ENCODE results near the gene LETM1.

LETM1 gene

GRCh38 chr4:1822568-1823544, 33.1 kb downstream of the LETM1 start:
- no peak for DNase-seq

- no peak for DNase-seq
These were observed 34.0 kb downstream of the LETM1 start for GRCh38 chr4:1821679-1822567.

GRCh38 chr4:1819816-1820215, 36.1 kb downstream of the LETM1 start:
- no peak for DNase-seq

- no peak for DNase-seq
These were observed 36.7 kb downstream of the LETM1 start for GRCh38 chr4:1819284-1819683.

GRCh38 chr4:1815997-1816860, 39.7 kb downstream of the LETM1 start:
- DNase-seq: no peak

GRCh38 chr4:1815096-1815996, 40.6 kb downstream of the LETM1 start:
- DNase-seq: no peak

- no peak for DNase-seq
These were observed 41.5 kb downstream of the LETM1 start for GRCh38 chr4:1814453-1814852.

- no peak for DNase-seq
These were observed 42.0 kb downstream of the LETM1 start for GRCh38 chr4:1813915-1814314.

- no peak for DNase-seq
These were observed 42.7 kb downstream of the LETM1 start for GRCh38 chr4:1813231-1813630.

GRCh38 chr4:1812720-1813119, 43.2 kb downstream of the LETM1 start:
- DNase-seq: no peak

GRCh38 chr4:1810765-1811164, 45.2 kb downstream of the LETM1 start:
- DNase-seq: no peak

- DNase-seq: peak; percentile 57
These were observed 46.0 kb downstream of the LETM1 start for GRCh38 chr4:1809754-1810502.

- DNase-seq: no peak
These were observed 46.9 kb downstream of the LETM1 start for GRCh38 chr4:1808851-1809753.

GRCh38 chr4:1808396-1808795, 47.6 kb downstream of the LETM1 start:
- no peak for DNase-seq

GRCh38 chr4:1807332-1807777, 48.6 kb downstream of the LETM1 start:
- no peak for DNase-seq

- DNase-seq: no peak
These were observed 49.2 kb downstream of the LETM1 start for GRCh38 chr4:1806596-1807331.

- DNase-seq: no peak
These were observed 49.8 kb downstream of the LETM1 start for GRCh38 chr4:1806223-1806564.

GRCh38 chr4:1805493-1806222, 50.3 kb downstream of the LETM1 start:
- DNase-seq: no peak
